HCT116 (cell line): ENCODE data around the gene AP5Z1. TPM values are rescaled to one million over a fixed set of nuclear protein-coding genes. Genes with fewer than 3 reads are reported as not detected.

Experiments used
- ATAC-seq: fragments of 200-7000 bp; cut with Tn5 transposase; 2 replicates; pipeline ENCODE4 v1.9.1; 2020; ENCODE audit warnings: mild to moderate bottlenecking, moderate library complexity
- BruUV-seq: library from RNA; stranded (reverse); fragments of 400-500 nt; replicated peaks from 2 replicates; lab custom pipeline; 2021; lab: Mats Ljungman, UMichigan
- CTCF ChIA-PET: fragments of 300-600 bp; sonication (Branson Sonifier 250); formaldehyde crosslinking; loops from one replicate; lab custom pipeline; 2021; ENCODE audit warnings: antibody characterized with exemption; lab: Charles Lee
- POLR2A ChIA-PET: fragments of 300-600, 350-600 bp; sonication (Branson Sonifier 250); formaldehyde crosslinking; loops from one replicate; lab custom pipeline; 2021; ENCODE audit warnings: antibody characterized with exemption; lab: Charles Lee
- RAD21 ChIA-PET, 2 experiments: fragments of 300-600 bp; sonication (Branson Sonifier 250); formaldehyde crosslinking; loops; one replicate each; lab custom pipeline; 2023; ENCODE audit warnings: low total read pairs in 2 of 2; ENCODE audit not compliant: uncharacterized antibody in 2 of 2, unreplicated experiment in 2 of 2, low non-redundant PET in 1 of 2; lab: Charles Lee
- DNase-seq: peaks from one replicate; pipeline ENCODE4 v3.0.0-alpha.2; 2010; ENCODE audit warnings: low read depth, low spot score
- H2AFZ ChIP-seq: fragments of 200-600 bp; shearing (Covaris generic), sonication (generic); 2 replicates; pipeline ENCODE4 v1.6.1; 2017; ENCODE audit warnings: low read depth, mixed run types, mixed read lengths, antibody characterized with exemption, low read length; ENCODE audit not compliant: poor library complexity, severe bottlenecking
- H3K27ac ChIP-seq: 2 replicates; pipeline ENCODE4 v1.5.1; 2012; ENCODE audit warnings: low read depth, low read length
- H3K27me3 ChIP-seq: fragments of 200-600 bp; sonication (generic); 2 replicates; pipeline ENCODE4 v1.6.1; 2016; ENCODE audit warnings: mixed run types, low read length, mixed read lengths; ENCODE audit not compliant: insufficient read depth
- H3K36me3 ChIP-seq, 2 experiments: fragments of 200-500 bp in 1 of 2; fragments of 200-600 bp in 1 of 2; sonication (Bioruptor generic) in 1 of 2; sonication (generic) in 1 of 2; 2 replicates each; pipeline versions ENCODE4 v1.5.1 to v1.6.1; 2014 to 2016; ENCODE audit warnings: low read length in 2 of 2, inconsistent platforms in 1 of 2, mixed read lengths in 1 of 2, mixed run types in 1 of 2; ENCODE audit not compliant: insufficient read depth in 2 of 2, control insufficient read depth in 1 of 2
- H3K4me1 ChIP-seq, 2 experiments: fragments of 200-600 bp in 1 of 2; sonication (generic) in 1 of 2; 2 replicates each; pipeline versions ENCODE4 v1.5.1 to v1.6.1; 2012 to 2017; ENCODE audit warnings: low read length in 2 of 2, inconsistent platforms in 1 of 2, mild to moderate bottlenecking in 1 of 2, mixed read lengths in 1 of 2, mixed run types in 1 of 2, moderate library complexity in 1 of 2; ENCODE audit not compliant: insufficient read depth in 2 of 2, control insufficient read depth in 1 of 2
- H3K4me2 ChIP-seq: fragments of 200-600 bp; sonication (generic); 2 replicates; pipeline ENCODE4 v1.6.1; 2017; ENCODE audit warnings: mixed run types, low read length, mixed read lengths
- H3K4me3 ChIP-seq, 2 experiments: fragments of 200-600 bp in 1 of 2; sonication (generic) in 1 of 2; replicated peaks in 1 of 2; 2 replicates each; pipeline ENCODE4 v1.5.1; 2011 to 2016; ENCODE audit warnings: low read length in 2 of 2, control low read depth in 1 of 2, low read depth in 1 of 2, mild to moderate bottlenecking in 1 of 2, mixed read lengths in 1 of 2, mixed run types in 1 of 2
- H3K79me2 ChIP-seq: fragments of 200-600 bp; sonication (generic); 2 replicates; pipeline ENCODE4 v1.6.1; 2017; ENCODE audit warnings: mild to moderate bottlenecking, mixed run types, low read length, moderate library complexity, mixed read lengths; ENCODE audit not compliant: insufficient read depth
- H3K9ac ChIP-seq: fragments of 200-600 bp; sonication (generic); 2 replicates; pipeline ENCODE4 v1.6.1; 2016; ENCODE audit warnings: low read length, mixed read lengths
- H3K9me2 ChIP-seq: fragments of 200-600 bp; sonication (generic), shearing (Covaris generic); 2 replicates; pipeline ENCODE4 v1.6.1; 2017; ENCODE audit warnings: mixed run types, mild to moderate bottlenecking, moderate library complexity; ENCODE audit not compliant: insufficient read depth
- H3K9me3 ChIP-seq, 2 experiments: fragments of 200-500 bp in 1 of 2; fragments of 200-600 bp in 1 of 2; sonication (Bioruptor generic) in 1 of 2; sonication (generic) in 1 of 2; 2 replicates each; pipeline ENCODE4 v1.6.1; 2014 to 2017; ENCODE audit warnings: low read length in 2 of 2, mixed read lengths in 2 of 2, inconsistent platforms in 1 of 2, low read depth in 1 of 2, mild to moderate bottlenecking in 1 of 2, mixed run types in 1 of 2, moderate library complexity in 1 of 2; ENCODE audit not compliant: control insufficient read depth in 1 of 2, insufficient read depth in 1 of 2
- H4K20me1 ChIP-seq: fragments of 200-600 bp; sonication (generic), shearing (Covaris generic); 2 replicates; pipeline ENCODE4 v1.6.1; 2017; ENCODE audit warnings: mixed run types, mild to moderate bottlenecking, moderate library complexity; ENCODE audit not compliant: insufficient read depth
- ATF3 ChIP-seq: IDR thresholded peaks from 2 replicates; pipeline ENCODE4 v1.6.1; 2012
- CEBPB ChIP-seq: IDR thresholded peaks from 2 replicates; pipeline ENCODE4 v1.6.1; 2012; ENCODE audit warnings: low read depth
- CTCF ChIP-seq, 3 experiments: fragments of 200-600 bp in 1 of 3; sonication (generic) in 1 of 3; IDR thresholded peaks in 2 of 3; conservative IDR thresholded peaks in 1 of 3; 2 replicates each; pipeline ENCODE4 v1.5.1; 2012 to 2017; ENCODE audit warnings: low read depth in 2 of 3, low read length in 2 of 3, antibody characterized with exemption in 1 of 3, borderline replicate concordance in 1 of 3, control low read depth in 1 of 3, mild to moderate bottlenecking in 1 of 3, mixed read lengths in 1 of 3, mixed run types in 1 of 3, moderate library complexity in 1 of 3; ENCODE audit not compliant: insufficient read depth in 1 of 3
- EGR1 ChIP-seq: IDR thresholded peaks from 2 replicates; pipeline ENCODE4 v1.6.1; 2012; ENCODE audit warnings: low read depth
- EZH2 ChIP-seq: fragments of 200-600 bp; sonication (generic); IDR thresholded peaks from 2 replicates; pipeline ENCODE4 v1.6.1; 2017; ENCODE audit warnings: antibody characterized with exemption, mixed run types
- EZH2phosphoT487 ChIP-seq: fragments of 200-600 bp; IDR thresholded peaks from 2 replicates; pipeline ENCODE4 v1.6.1; 2018; ENCODE audit warnings: antibody characterized with exemption, borderline replicate concordance
- FOSL1 ChIP-seq: IDR thresholded peaks from 2 replicates; pipeline ENCODE4 v1.6.1; 2012; ENCODE audit warnings: low read depth
- JUND ChIP-seq: IDR thresholded peaks from 2 replicates; pipeline ENCODE4 v1.6.1; 2012
- MAX ChIP-seq: IDR thresholded peaks from 2 replicates; pipeline ENCODE4 v1.6.1; 2012
- POLR2A ChIP-seq: IDR thresholded peaks from 2 replicates; pipeline ENCODE4 v1.7.0; 2011; ENCODE audit warnings: borderline replicate concordance; ENCODE audit not compliant: insufficient read depth, insufficient read length; ENCODE audit errors: extremely low read depth
- RAD21 ChIP-seq: IDR thresholded peaks from 2 replicates; pipeline ENCODE4 v1.6.1; 2012; ENCODE audit warnings: low read depth, mild to moderate bottlenecking
- SIN3A ChIP-seq: IDR thresholded peaks from 2 replicates; pipeline ENCODE4 v1.6.1; 2012; ENCODE audit warnings: low read depth
- SRF ChIP-seq: IDR thresholded peaks from 2 replicates; pipeline ENCODE4 v1.6.1; 2012; ENCODE audit warnings: low read depth
- TCF7L2 ChIP-seq: IDR thresholded peaks from 2 replicates; pipeline ENCODE4 v1.7.0; 2011; ENCODE audit warnings: borderline replicate concordance, inconsistent platforms; ENCODE audit not compliant: insufficient read depth, insufficient read length; ENCODE audit errors: extremely low read depth
- YY1 ChIP-seq: IDR thresholded peaks from 2 replicates; pipeline ENCODE4 v1.6.1; 2011; ENCODE audit warnings: low read length, low read depth, moderate library complexity, mild to moderate bottlenecking; ENCODE audit not compliant: insufficient replicate concordance; ENCODE audit errors: extremely low read depth
- ZBTB33 ChIP-seq: IDR thresholded peaks from 2 replicates; pipeline ENCODE4 v1.6.1; 2011; ENCODE audit warnings: mild to moderate bottlenecking, low read length, moderate library complexity; ENCODE audit not compliant: insufficient replicate concordance; ENCODE audit errors: extremely low read depth
- intact Hi-C: fragments of 100-400 bp; cut with micrococcal nuclease; formaldehyde crosslinking; loops from 2 replicates; pipeline ENCODE4 v1.10.0; 2022
- total RNA-seq: library from RNA; stranded (reverse); gene quantifications from one replicate; pipeline ENCODE4 v1.2.1, GENCODE V29; 2021; ENCODE audit not compliant: unreplicated experiment

AP5Z1 gene
- total RNA-seq, 1 experiment from 2014 or later: 23.2 TPM

- Histone ChIP-seq H3K4me2 (no peak overlapping the region), H3K9me2 (no peaks in the 10 kb centered on the region), H3K4me3 (no peak overlapping the region)
- no peak for DNase-seq
- RAD21 ChIA-PET: no interaction called here
- no peak for TF ChIP-seq SRF
- no peak for TF ChIP-seq EZH2phosphoT487
- TF ChIP-seq MAX: no peak
- TF ChIP-seq YY1: no peak
- no peak for TF ChIP-seq SIN3A
- no peak for TF ChIP-seq CTCF (IDR thresholded peaks at IDR 0.05 in 2 of 3, conservative IDR thresholded peaks at IDR 0.05 in 1 of 3; ENCODE audit: borderline replicate concordance in 1 of 3, insufficient read depth in 1 of 3, low read depth in 2 of 3, low read length in 2 of 3)
- no peak for TF ChIP-seq ATF3
- no peak for TF ChIP-seq EZH2
- TF ChIP-seq POLR2A: no peak
- no peak for TF ChIP-seq CEBPB
- no peak for TF ChIP-seq EGR1
- no peak for TF ChIP-seq TCF7L2
- no peak for TF ChIP-seq ZBTB33
- no peak for TF ChIP-seq RAD21
- TF ChIP-seq JUND: no peak
- TF ChIP-seq FOSL1: no peak
- TF ChIP-seq, all 23 proteins: peak for 0
- Histone ChIP-seq H3K4me1 (peaks cover 0 to 8% of the 10 kb centered on the region in 2 experiments; a peak in 2 of 4 replicates), H2AFZ (no peak overlapping the region), H3K27ac (no peak overlapping the region), H4K20me1 (0 out of 2 replicates have a peak, but pooled peaks cover 2% of the 10 kb centered on the region), H3K27me3 (no peaks in the 10 kb centered on the region), H3K36me3 (peaks cover 0 to 5% of the 10 kb centered on the region in 2 experiments; a peak in 1 of 4 replicates), H3K9me3 (no peaks in the 10 kb centered on the region), H3K9ac (no peak overlapping the region), H3K79me2 (peaks cover 93% of the 10 kb centered on the region)
- intact Hi-C loops: no loop called here
- POLR2A ChIA-PET: no interaction called here
- no TSS peak for BruUV-seq
- no peak for ATAC-seq
- CTCF ChIA-PET: no interaction called here
These were observed 45.1 kb upstream of the AP5Z1 start for GRCh38 chr7:4730276-4730675.
